ENCODE measurements around the gene PFN1. TPM values are rescaled to one million over a fixed set of nuclear protein-coding genes. Genes with fewer than 3 reads are reported as not detected.
A peak's percentile ranks its signal among the peaks of the same experiment; 100 is the strongest.

The PFN1 gene
- total RNA-seq, 2 donors from 2014 or later, result 1,346 to 1,950 TPM

DNA sequence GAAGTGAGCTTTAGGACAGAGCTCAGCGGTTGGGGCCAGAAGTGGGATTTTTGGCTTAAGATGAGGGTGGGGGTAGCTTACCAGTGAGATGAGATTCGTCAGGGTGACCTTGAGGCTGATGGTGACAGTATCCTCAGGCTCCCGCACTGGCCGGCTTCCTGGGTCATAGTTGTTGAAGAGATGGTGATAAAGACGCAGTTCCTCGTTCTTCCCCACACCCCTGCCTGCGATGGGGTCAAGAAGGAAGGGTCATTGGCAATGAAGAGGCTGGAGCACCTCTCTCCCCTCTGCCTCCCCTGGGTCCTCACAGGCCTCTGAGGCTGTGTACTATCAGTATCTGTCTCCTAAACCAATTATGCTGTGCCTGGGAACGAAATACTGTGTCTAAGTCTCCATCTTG lies 45.8 kb downstream of the PFN1 start:
- Mint-ChIP-seq H3K36me3 (ENCODE audit: low read depth) (peaks cover 9% of the 10 kb centered on the region), H3K4me3 (peak overlapping the region; percentile 66), H3K27me3 (no peaks in the 10 kb centered on the region), H3K27ac (peak overlapping the region; percentile 62), H3K9me3 (no peaks in the 10 kb centered on the region), H3K4me1 (peaks cover 20% of the 10 kb centered on the region)
- no peak for ATAC-seq (replicated peaks)

DNA sequence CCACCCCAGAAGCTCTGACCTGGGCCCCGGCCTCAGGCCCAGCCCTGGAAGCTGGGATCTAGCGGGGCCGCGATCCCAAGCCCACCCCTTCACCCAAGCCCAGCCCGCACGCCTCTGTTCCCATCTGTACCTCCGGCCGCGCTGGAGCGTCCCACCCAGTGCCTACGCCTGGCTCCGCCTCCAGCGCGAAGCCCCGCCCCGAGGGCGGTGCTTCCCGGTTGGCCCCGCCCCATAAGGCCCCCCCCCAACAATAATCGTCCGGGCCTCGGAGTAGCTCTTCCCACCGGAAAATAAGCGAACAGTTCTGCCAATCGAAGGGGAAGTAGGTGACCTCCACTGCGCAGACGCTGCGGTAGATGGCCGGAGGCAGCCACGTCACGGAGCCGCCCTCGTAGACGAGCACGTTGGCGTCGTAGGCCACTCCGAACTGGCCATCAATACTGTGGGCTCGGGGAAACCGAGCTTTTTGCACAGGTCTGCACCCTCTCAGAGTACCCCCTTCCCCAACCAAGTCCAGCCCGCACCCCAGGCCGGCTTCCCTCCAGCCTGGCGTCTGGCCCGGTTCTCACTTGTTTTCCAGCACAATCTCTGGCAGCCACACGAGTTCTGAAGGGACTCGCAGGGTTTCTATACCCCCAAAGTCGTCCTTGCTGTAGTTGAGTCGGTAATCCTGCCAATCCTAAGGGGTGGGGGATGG lies 46.5 kb downstream of the PFN1 start:
- peaks cover 9% of the 10 kb centered on the region for H3K36me3 Mint-ChIP-seq (ENCODE audit: low read depth)
- peaks cover 20% of the 10 kb centered on the region for H3K4me1 Mint-ChIP-seq
- H3K27me3 Mint-ChIP-seq, result no peaks in the 10 kb centered on the region
- ATAC-seq (replicated peaks), result no peak
- no peaks in the 10 kb centered on the region for H3K9me3 Mint-ChIP-seq
- no peak overlapping the region for H3K27ac Mint-ChIP-seq
- H3K4me3 Mint-ChIP-seq, result peak overlapping the region; percentile 66

DNA sequence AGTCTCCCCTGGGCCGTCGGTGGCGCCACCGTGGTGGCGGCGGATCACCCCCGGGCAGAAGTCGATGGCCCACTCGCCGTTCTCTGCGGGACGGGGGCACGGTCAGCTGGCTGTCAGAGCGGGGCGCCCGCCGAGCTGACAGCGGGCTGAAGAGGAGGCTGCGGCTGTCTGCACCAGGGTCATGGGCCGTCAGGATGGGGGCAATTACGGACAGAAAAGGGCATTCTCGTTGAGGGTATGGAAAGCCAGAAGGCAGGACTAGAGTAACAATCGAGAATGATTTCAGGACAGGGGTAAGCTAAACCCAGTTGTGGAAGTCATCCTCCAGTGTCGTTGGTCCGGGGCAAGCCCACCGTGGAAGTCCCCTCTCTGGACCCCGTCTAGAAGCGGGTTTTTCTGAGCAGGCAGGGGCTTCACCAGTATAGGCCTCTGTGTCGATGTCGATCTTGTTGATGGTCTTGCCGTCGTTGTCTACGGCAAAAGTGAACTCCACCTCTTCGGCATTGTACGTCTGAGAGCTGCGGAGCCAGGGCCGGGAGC lies 47.2 kb downstream of the PFN1 start:
- H3K9me3 Mint-ChIP-seq, result no peaks in the 10 kb centered on the region
- ATAC-seq (replicated peaks), result no peak
- H3K27me3 Mint-ChIP-seq, result no peaks in the 10 kb centered on the region
- H3K4me1 Mint-ChIP-seq, result peaks cover 20% of the 10 kb centered on the region
- no peak overlapping the region for H3K27ac Mint-ChIP-seq
- H3K36me3 Mint-ChIP-seq (ENCODE audit: low read depth), result peaks cover 11% of the 10 kb centered on the region
- H3K4me3 Mint-ChIP-seq, result peak overlapping the region; percentile 93

DNA sequence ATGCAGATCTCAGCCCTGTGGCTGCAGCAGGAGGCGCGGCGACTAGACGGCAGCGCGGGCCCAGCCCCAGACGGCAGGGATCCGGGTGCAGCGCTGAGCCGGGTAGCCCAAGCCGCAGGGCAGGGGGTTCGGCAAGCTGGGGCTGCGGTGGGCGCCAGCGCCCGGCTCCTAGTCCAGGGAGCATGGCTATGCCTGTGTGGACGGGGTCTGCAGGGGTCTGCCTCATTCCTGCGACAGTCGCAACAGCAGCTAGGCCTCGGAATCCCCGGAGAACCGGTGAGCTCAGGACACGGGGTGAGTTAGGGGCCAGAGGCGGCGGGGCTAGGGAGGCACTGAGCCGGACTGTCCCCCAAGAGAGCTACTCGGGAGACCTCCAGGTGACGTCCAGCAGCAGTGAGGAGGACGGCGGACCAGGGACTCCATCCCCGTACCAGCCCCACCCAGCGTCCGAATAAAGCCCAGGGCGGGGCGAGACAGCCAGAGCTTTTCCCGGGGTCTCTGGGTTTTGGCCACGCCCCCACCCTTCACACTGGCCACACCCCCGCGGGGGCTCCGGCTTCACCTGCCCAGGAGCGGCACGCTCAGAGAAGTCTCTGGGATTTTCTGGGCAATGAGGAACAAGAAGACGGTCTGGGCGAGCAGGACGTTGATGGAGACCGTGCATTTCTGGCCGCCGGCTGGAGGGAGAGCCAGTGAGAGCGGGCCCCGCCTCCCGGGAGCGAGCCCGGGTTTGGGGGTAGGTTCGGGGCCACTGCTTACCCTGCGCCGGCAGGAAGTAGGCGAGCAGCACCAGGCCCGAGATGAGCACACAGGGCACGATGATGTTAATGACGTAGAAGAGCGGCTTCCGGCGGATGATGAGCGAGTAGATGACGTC lies 47.9 kb downstream of the PFN1 start:
- peak overlapping the region; percentile 93 for H3K4me3 Mint-ChIP-seq
- ATAC-seq (replicated peaks), result no peak
- H3K27ac Mint-ChIP-seq, result peak overlapping the region; percentile 87
- H3K27me3 Mint-ChIP-seq, result no peaks in the 10 kb centered on the region
- no peaks in the 10 kb centered on the region for H3K9me3 Mint-ChIP-seq
- H3K36me3 Mint-ChIP-seq (ENCODE audit: low read depth), result peaks cover 18% of the 10 kb centered on the region
- peaks cover 20% of the 10 kb centered on the region for H3K4me1 Mint-ChIP-seq

DNA sequence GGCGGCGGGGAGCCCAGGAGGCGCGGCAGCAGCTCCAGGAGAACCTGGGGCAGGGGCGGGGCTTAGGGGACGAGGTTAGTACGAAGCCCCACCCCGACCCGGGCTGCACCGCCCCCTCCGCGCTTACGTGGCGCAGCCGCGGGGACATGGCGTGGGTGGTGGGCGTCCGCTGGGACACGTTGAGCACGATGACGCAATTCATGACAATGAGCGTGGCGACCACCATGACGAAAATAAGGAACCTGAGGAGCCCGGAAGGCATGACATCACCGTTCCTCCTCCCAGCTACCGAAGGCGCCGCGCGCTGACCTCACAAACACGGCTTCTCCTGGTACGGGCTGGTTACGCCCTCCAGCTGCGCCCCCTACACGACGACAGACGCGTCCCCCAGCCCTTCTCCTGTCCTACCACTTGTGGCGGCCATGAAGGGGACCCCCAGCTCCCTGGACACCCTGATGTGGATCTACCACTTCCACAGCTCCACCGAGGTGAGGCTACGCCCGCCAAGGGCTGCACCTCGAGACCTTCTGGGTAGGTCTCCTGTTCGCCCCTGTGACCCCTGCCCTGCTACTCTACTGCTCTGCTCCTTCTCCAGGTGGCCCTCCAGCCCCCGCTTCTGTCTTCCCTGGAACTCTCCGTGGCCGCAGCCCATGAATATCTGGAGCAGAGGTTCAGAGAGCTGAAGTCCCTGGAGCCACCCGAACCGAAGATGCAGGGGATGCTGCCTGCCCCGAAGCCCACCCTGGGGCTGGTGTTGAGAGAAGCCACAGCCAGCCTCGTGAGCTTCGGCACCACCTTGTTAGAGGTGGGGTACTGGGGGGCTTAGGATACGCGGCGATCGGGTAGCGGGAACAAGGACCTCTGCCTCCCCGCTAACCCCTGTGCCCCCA lies 48.7 kb downstream of the PFN1 start, which contains the start of gene C17orf107:
TSS of gene C17orf107 (plus strand) at position 196 of the 890 bp plus-strand sequence. CDS start at position 423, 227 bp downstream.
- peaks cover 27% of the 10 kb centered on the region for H3K36me3 Mint-ChIP-seq (ENCODE audit: low read depth)
- peak; percentile 82 for ATAC-seq (replicated peaks)
- H3K4me1 Mint-ChIP-seq, result peaks cover 20% of the 10 kb centered on the region
- no peaks in the 10 kb centered on the region for H3K9me3 Mint-ChIP-seq
- peak within 1 kb of the TSS; percentile 87 for H3K27ac Mint-ChIP-seq
- H3K27me3 Mint-ChIP-seq, result no peaks in the 10 kb centered on the region
- peak within 1 kb of the TSS; percentile 93 for H3K4me3 Mint-ChIP-seq

DNA sequence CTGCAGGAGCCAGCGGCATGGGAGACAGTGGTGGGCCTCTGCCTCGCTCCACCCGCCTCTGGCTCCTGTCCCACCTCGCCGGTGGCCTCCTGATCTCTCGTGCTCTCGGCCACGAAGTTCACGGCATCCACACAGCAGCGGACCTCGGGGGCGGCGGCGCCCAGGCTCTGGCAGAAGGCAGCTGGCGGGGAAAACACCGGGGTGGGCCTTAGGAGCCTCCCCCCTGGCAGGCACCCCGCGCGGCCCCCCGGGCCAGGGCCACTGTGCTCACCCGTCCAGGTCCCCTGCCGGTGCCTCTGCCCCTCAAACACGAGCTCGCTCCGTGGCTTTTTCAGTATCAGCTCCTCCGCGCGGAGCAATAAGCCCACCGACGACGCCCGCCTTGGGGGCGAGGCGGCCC lies 49.4 kb downstream of the PFN1 start:
- H3K36me3 Mint-ChIP-seq (ENCODE audit: low read depth), result peaks cover 34% of the 10 kb centered on the region
- H3K4me3 Mint-ChIP-seq, result peak overlapping the region; percentile 93
- H3K27ac Mint-ChIP-seq, result no peak overlapping the region
- H3K9me3 Mint-ChIP-seq, result no peaks in the 10 kb centered on the region
- H3K4me1 Mint-ChIP-seq, result peaks cover 20% of the 10 kb centered on the region
- ATAC-seq (replicated peaks), result no peak
- H3K27me3 Mint-ChIP-seq, result no peaks in the 10 kb centered on the region

DNA sequence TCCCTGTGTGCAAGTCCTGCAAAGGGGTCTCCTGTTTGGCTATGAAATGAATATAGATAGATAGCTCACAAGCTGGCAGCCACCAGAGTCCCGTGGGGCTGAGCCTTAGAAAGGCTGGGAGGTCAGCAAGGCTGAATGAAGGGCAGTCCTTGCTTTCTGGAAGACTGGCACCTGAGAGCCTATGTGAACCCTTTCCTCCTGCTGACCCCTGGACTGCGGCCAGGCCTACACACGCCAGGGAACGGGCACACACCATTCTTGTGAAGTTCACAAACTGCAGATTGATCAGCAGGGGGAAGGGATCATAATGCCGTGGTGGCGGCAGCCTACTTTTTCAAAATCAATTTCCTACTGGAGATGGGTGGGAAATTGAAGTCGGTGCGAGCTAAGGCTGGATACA lies 50.0 kb downstream of the PFN1 start:
- H3K4me3 Mint-ChIP-seq, result peak overlapping the region; percentile 74
- no peaks in the 10 kb centered on the region for H3K9me3 Mint-ChIP-seq
- H3K36me3 Mint-ChIP-seq (ENCODE audit: low read depth), result peaks cover 36% of the 10 kb centered on the region
- no peak for ATAC-seq (replicated peaks)
- H3K27ac Mint-ChIP-seq, result peak overlapping the region; percentile 72
- peaks cover 15% of the 10 kb centered on the region for H3K4me1 Mint-ChIP-seq
- H3K27me3 Mint-ChIP-seq, result no peaks in the 10 kb centered on the region

DNA sequence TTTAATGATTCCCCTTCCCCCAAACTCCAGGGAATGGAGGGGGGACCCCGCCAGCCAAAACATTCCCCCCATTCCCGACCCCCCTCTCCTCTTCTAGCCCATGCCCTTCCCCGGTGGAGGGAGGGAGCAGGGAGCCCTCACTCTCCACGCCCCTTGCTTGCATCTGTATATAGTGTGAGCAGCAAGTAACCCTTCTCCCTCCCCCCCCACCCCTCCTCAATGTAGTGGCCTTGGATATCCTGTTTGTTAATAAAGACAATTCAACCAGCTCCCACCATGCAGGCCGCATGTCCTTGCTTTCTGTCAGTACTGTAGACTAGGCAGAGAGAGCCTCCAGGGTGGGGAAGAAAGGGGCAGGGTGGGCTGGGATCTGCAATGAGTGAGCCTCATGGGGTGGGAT lies 50.5 kb downstream of the PFN1 start:
- peaks cover 36% of the 10 kb centered on the region for H3K36me3 Mint-ChIP-seq (ENCODE audit: low read depth)
- no peaks in the 10 kb centered on the region for H3K27me3 Mint-ChIP-seq
- H3K4me1 Mint-ChIP-seq, result peaks cover 10% of the 10 kb centered on the region
- no peak overlapping the region for H3K27ac Mint-ChIP-seq
- ATAC-seq (replicated peaks), result no peak
- H3K4me3 Mint-ChIP-seq, result peak overlapping the region; percentile 74
- no peaks in the 10 kb centered on the region for H3K9me3 Mint-ChIP-seq

DNA sequence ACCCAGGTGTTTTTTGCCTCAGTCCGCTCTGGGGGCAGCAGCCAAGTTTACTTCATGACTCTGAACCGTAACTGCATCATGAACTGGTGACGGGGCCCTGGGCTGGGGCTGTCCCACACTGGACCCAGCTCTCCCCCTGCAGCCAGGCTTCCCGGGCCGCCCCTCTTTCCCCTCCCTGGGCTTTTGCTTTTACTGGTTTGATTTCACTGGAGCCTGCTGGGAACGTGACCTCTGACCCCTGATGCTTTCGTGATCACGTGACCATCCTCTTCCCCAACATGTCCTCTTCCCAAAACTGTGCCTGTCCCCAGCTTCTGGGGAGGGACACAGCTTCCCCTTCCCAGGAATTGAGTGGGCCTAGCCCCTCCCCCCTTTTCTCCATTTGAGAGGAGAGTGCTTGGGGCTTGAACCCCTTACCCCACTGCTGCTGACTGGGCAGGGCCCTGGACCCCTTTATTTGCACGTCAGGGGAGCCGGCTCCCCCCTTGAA lies 51.1 kb downstream of the PFN1 start:
- H3K9me3 Mint-ChIP-seq, result no peaks in the 10 kb centered on the region
- H3K36me3 Mint-ChIP-seq (ENCODE audit: low read depth), result peaks cover 41% of the 10 kb centered on the region
- ATAC-seq (replicated peaks), result no peak
- no peaks in the 10 kb centered on the region for H3K27me3 Mint-ChIP-seq
- no peak overlapping the region for H3K27ac Mint-ChIP-seq
- peaks cover 7% of the 10 kb centered on the region for H3K4me1 Mint-ChIP-seq
- no peak overlapping the region for H3K4me3 Mint-ChIP-seq

DNA sequence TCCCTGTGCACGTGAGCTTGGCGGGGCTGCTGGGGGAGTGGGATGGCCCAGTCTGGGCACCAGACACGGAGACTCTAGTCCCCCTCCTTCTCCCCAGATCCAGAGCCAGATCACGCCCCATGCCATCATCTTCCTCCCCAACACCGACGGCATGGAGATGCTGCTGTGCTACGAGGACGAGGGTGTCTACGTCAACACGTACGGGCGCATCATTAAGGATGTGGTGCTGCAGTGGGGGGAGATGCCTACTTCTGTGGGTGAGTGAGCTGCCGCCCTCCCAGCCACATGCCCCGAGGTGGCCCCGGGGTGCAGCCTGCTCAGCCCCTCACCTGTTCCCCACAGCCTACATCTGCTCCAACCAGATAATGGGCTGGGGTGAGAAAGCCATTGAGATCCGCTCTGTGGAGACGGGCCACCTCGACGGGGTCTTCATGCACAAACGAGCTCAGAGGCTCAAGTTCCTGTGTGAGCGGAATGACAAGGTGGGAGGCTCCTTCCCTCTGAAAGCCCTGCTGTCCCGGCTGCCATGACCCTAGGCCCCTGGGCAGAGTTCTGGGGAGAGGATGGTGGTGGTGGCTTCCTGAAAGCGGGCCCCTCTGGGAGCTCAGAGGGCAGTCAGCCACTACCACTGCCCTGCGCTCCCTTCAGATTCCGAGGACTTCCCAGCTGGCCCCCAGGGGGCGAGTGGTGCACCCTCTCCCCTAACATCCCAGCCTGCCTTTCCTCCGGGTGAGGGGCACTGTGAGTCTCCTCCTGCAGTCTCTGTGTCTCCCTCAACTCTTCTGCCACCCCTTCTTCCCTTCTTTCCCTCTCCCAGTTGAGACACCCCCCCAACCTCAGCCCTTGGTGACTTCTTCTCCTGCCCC lies 51.8 kb downstream of the PFN1 start:
- Mint-ChIP-seq H3K4me1 (peaks cover 7% of the 10 kb centered on the region), H3K36me3 (ENCODE audit: low read depth) (peaks cover 44% of the 10 kb centered on the region), H3K27ac (no peak overlapping the region), H3K27me3 (no peaks in the 10 kb centered on the region), H3K9me3 (no peaks in the 10 kb centered on the region), H3K4me3 (no peak overlapping the region)
- no peak for ATAC-seq (replicated peaks)

DNA sequence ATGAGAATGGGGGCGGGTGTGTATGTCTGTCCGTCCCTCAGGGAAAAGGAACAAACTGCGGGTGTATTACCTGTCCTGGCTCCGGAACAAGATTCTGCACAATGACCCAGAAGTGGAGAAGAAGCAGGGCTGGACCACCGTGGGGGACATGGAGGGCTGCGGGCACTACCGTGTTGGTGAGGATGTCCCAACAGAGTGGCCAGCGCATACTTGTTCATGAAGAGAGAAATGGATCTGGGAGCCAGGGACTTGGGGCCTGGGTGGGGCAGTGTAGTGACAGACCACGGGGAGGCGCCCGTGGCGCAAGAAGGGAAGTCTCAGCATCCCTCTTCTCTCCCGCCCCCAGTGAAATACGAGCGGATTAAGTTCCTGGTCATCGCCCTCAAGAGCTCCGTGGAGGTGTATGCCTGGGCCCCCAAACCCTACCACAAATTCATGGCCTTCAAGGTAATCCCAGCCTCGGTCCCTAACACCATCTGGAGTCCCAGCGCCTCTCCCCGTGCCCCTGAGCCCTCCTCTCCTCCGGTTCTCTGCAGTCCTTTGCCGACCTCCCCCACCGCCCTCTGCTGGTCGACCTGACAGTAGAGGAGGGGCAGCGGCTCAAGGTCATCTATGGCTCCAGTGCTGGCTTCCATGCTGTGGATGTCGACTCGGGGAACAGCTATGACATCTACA lies 52.5 kb downstream of the PFN1 start:
- H3K27me3 Mint-ChIP-seq, result no peaks in the 10 kb centered on the region
- no peak for ATAC-seq (replicated peaks)
- H3K27ac Mint-ChIP-seq, result no peak overlapping the region

More for the DNA sequence above, 52.5 kb downstream of the PFN1 start:
- Mint-ChIP-seq H3K36me3 (ENCODE audit: low read depth) (peaks cover 51% of the 10 kb centered on the region), H3K4me3 (no peak overlapping the region), H3K9me3 (no peaks in the 10 kb centered on the region), H3K4me1 (peaks cover 7% of the 10 kb centered on the region)

All from activated T-helper 17 cell treated with anti-CD3 and anti-CD28 coated beads, Interleukin-2, amount 50 U/mL, for 72 hours (primary cell).